ENCODE data around the gene LCLAT1. TPM values are rescaled to one million over a fixed set of nuclear protein-coding genes. Genes with fewer than 3 reads are reported as not detected.

LCLAT1 gene
- total RNA-seq, 6 donors from 2014 or later: 7.0 to 21.9 (median 12.4) TPM

- Histone ChIP-seq H3K27me3 (no peaks in the 10 kb centered on the region), H3K9me3 (no peaks in the 10 kb centered on the region)
- 98 to 100% methylated on average over 4 of the region's 4 CpGs for WGBS, 2 donors
Measured at GRCh38 chr2:30663321-30663720, 216.3 kb downstream of the LCLAT1 start.

GRCh38 chr2:30663806-30664205 lies 216.8 kb downstream of the LCLAT1 start:
- 83 to 90% methylated on average over 3 of the region's 3 CpGs for WGBS, 2 donors
- ATAC-seq (ENCODE audit: low FRiP score in 2 of 2) (no peak), DNase-seq (no peak)
- H3K27me3 ChIP-seq: no peaks in the 10 kb centered on the region
- no peaks in the 10 kb centered on the region for H3K9me3 ChIP-seq
- no peak overlapping the region for H3K4me3 ChIP-seq
- no peaks in the 10 kb centered on the region for H3K4me1 ChIP-seq
- no peak for TF ChIP-seq POLR2AphosphoS5 (IDR thresholded peaks at IDR 0.05)
- TF ChIP-seq EP300 (IDR thresholded peaks at IDR 0.05): no peak
- no peak for TF ChIP-seq CTCF (IDR thresholded peaks at IDR 0.05)
- H3K36me3 ChIP-seq: no peaks in the 10 kb centered on the region
- no peak overlapping the region for H3K27ac ChIP-seq

More at GRCh38 chr2:30663321-30663720, 216.3 kb downstream of the LCLAT1 start:
- Histone ChIP-seq H3K4me3 (no peak overlapping the region), H3K4me1 (no peaks in the 10 kb centered on the region), H3K36me3 (no peaks in the 10 kb centered on the region), H3K27ac (no peak overlapping the region)
- ATAC-seq (ENCODE audit: low FRiP score in 2 of 2): no peak
- TF ChIP-seq CTCF (IDR thresholded peaks at IDR 0.05) (no peak), POLR2AphosphoS5 (IDR thresholded peaks at IDR 0.05) (no peak), EP300 (IDR thresholded peaks at IDR 0.05) (no peak), POLR2A (IDR thresholded peaks at IDR 0.05) (no peak)
- DNase-seq: no peak

- no peaks in the 10 kb centered on the region for H3K4me1 ChIP-seq
- peak in 1 of 2 donors; percentile 5 for DNase-seq
- H3K36me3 ChIP-seq: no peaks in the 10 kb centered on the region
- no peaks in the 10 kb centered on the region for H3K27me3 ChIP-seq
- 84 to 86% methylated on average over 7 to 8 of the region's 8 CpGs for WGBS, 2 donors
- no peak overlapping the region for H3K27ac ChIP-seq
- no peak for TF ChIP-seq CTCF (IDR thresholded peaks at IDR 0.05)
- H3K9me3 ChIP-seq: peaks cover 0 to 7% (median 1%) of the 10 kb centered on the region in 4 donors
- ATAC-seq (ENCODE audit: low FRiP score in 2 of 2): peak; percentile 11 to 84
- H3K4me3 ChIP-seq: no peak overlapping the region
Measured at GRCh38 chr2:30664761-30665358, 217.8 kb downstream of the LCLAT1 start.

GRCh38 chr2:30665761-30666265 lies 218.8 kb downstream of the LCLAT1 start:
- ATAC-seq (ENCODE audit: low FRiP score in 2 of 2) (peak in 1 of 2 donors; percentile 33), DNase-seq (no peak)
- Histone ChIP-seq H3K9me3 (peaks cover 0 to 7% (median 3%) of the 10 kb centered on the region in 4 donors), H3K27me3 (no peaks in the 10 kb centered on the region), H3K36me3 (no peaks in the 10 kb centered on the region), H3K4me3 (no peak overlapping the region), H3K27ac (peak overlapping the region in 3 of 4 donors; percentile 37 to 61 (median 61)), H3K4me1 (no peaks in the 10 kb centered on the region)
- WGBS, 2 donors: 83 to 94% methylated on average over 3 of the region's 3 CpGs
- TF ChIP-seq POLR2AphosphoS5 (IDR thresholded peaks at IDR 0.05) (no peak), CTCF (IDR thresholded peaks at IDR 0.05) (no peak), EP300 (IDR thresholded peaks at IDR 0.05) (no peak), POLR2A (IDR thresholded peaks at IDR 0.05) (no peak)

All from upper lobe of left lung (tissue), 6 donors.